GM12864 (cell line): ENCODE data around the gene BPI.
"Not testable (repeated sequence)": the region's sequence is repeated elsewhere in the genome, so short reads cannot be mapped to it uniquely, and the experiment has no call there.

Source experiments
- DNase-seq: peaks from one replicate; pipeline ENCODE4 v3.0.0-alpha.2; 2011; ENCODE audit warnings: low read depth
- H3K4me3 ChIP-seq: 2 replicates; pipeline ENCODE4 v1.5.1; 2011; ENCODE audit warnings: mild to moderate bottlenecking, low read depth, low read length, control low read depth
- CTCF ChIP-seq: IDR thresholded peaks from 2 replicates; pipeline ENCODE4 v1.5.1; 2011; ENCODE audit warnings: low read depth, mild to moderate bottlenecking, moderate library complexity, low read length, control low read depth, inconsistent platforms; ENCODE audit errors: missing control alignments

BPI gene

GRCh38 chr20:38311091-38311490, 7.1 kb downstream of the BPI start:
- DNase-seq, result no peak
- no peak overlapping the region for H3K4me3 ChIP-seq
- no peak for TF ChIP-seq CTCF

- H3K4me3 ChIP-seq, result no peak overlapping the region
- TF ChIP-seq CTCF, result no peak
- no peak for DNase-seq
Observed at GRCh38 chr20:38311491-38311890, 7.5 kb downstream of the BPI start.

GRCh38 chr20:38313676-38314075, 9.7 kb downstream of the BPI start:
- no peak for TF ChIP-seq CTCF
- H3K4me3 ChIP-seq, result no peak overlapping the region
- no peak for DNase-seq

GRCh38 chr20:38314350-38314749, 10.4 kb downstream of the BPI start:
- DNase-seq, H3K4me3 ChIP-seq: not testable (repeated sequence)

GRCh38 chr20:38315290-38315966, 11.5 kb downstream of the BPI start:
- H3K4me3 ChIP-seq, result no peak overlapping the region
- DNase-seq, result no peak
- TF ChIP-seq CTCF, result no peak

- DNase-seq, result no peak
- H3K4me3 ChIP-seq, result no peak overlapping the region
- TF ChIP-seq CTCF, result no peak
Observed at GRCh38 chr20:38316341-38316740, 12.4 kb downstream of the BPI start.

GRCh38 chr20:38317422-38317821, 13.5 kb downstream of the BPI start:
- no peak for DNase-seq
- no peak for TF ChIP-seq CTCF
- no peak overlapping the region for H3K4me3 ChIP-seq
